SIG-M5 (cell line): ENCODE data around the gene SLC29A2.
"Not testable (repeated sequence)": the region's sequence is repeated elsewhere in the genome, so short reads cannot be mapped to it uniquely, and the experiment has no call there.

Experiments
- DNase-seq: peaks from one replicate; lab custom pipeline; 2025; lab: John Stamatoyannopoulos, UW

The SLC29A2 gene

GRCh38 chr11:66333896-66334604, 37.5 kb downstream of the SLC29A2 start:
- DNase-seq, result no peak

GRCh38 chr11:66333220-66333877, 38.2 kb downstream of the SLC29A2 start:
- DNase-seq, result no peak

GRCh38 chr11:66332371-66333219, 39.0 kb downstream of the SLC29A2 start:
- no peak for DNase-seq

- no peak for DNase-seq
Measured at GRCh38 chr11:66331542-66332370, 39.8 kb downstream of the SLC29A2 start.

GRCh38 chr11:66330931-66331330, 40.6 kb downstream of the SLC29A2 start:
- DNase-seq, result no peak

GRCh38 chr11:66329165-66329673, 42.3 kb downstream of the SLC29A2 start:
- DNase-seq, result no peak

- no peak for DNase-seq
Measured at GRCh38 chr11:66328302-66329144, 43.0 kb downstream of the SLC29A2 start.

- no peak for DNase-seq
Measured at GRCh38 chr11:66328031-66328301, 43.6 kb downstream of the SLC29A2 start.

- no peak for DNase-seq
Measured at GRCh38 chr11:66327171-66328030, 44.2 kb downstream of the SLC29A2 start.

- DNase-seq, result no peak
Measured at GRCh38 chr11:66326261-66327111, 45.1 kb downstream of the SLC29A2 start.

GRCh38 chr11:66325263-66325671, 46.3 kb downstream of the SLC29A2 start:
- DNase-seq, result no peak

GRCh38 chr11:66324664-66325063, 46.9 kb downstream of the SLC29A2 start:
- DNase-seq, result no peak

GRCh38 chr11:66323684-66324083, 47.9 kb downstream of the SLC29A2 start:
- DNase-seq, result no peak

- no peak for DNase-seq
Measured at GRCh38 chr11:66322732-66323427, 48.7 kb downstream of the SLC29A2 start.

GRCh38 chr11:66321606-66322005, 50.0 kb downstream of the SLC29A2 start:
- DNase-seq, result no peak

GRCh38 chr11:66320748-66321147, 50.8 kb downstream of the SLC29A2 start:
- not testable (repeated sequence) for DNase-seq

GRCh38 chr11:66320289-66320688, 51.3 kb downstream of the SLC29A2 start:
- not testable (repeated sequence) for DNase-seq

- no peak for DNase-seq
Measured at GRCh38 chr11:66318600-66318970, 53.0 kb downstream of the SLC29A2 start.
